Measurements from ENCODE around the gene LMNB1.

DNA sequence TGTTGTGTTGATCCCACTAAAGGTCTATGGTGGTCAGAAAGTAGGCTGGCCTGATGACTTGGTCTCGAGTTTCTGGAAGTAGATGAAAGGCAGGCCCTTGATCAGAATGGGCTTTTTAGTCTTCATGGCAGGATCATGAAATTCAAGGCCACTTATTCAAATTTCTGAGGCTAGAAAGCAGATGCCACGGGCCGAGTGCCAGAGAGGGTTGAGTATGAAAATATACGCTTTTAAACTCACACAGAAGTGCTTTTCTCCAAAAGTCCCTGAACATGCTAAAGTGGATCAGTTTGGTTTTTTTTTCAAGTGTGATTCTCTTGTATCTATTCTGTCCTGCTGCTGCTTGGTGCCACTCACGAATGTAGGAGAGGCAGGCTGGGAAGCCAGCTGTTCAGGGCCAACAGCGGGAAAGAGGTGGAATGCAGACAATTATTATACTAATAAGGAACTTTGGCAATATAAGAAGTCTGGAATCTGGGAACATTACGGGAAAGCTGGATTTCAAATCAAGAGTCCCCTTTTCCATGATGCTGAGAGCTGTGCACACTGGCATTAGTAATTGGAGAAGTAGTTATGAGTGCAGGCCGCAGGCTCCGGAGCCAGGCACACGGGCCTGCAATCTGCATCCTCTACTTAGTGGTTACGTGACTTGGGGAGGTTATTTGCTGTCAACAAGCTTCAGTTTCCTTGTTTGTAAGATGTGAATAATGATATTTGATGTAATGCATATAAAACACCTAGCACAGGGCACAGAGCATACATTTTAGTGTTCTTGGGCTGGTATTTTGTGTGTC is 95.8 kb downstream of the LMNB1 start:
- TF ChIP-seq, protein P1, sequence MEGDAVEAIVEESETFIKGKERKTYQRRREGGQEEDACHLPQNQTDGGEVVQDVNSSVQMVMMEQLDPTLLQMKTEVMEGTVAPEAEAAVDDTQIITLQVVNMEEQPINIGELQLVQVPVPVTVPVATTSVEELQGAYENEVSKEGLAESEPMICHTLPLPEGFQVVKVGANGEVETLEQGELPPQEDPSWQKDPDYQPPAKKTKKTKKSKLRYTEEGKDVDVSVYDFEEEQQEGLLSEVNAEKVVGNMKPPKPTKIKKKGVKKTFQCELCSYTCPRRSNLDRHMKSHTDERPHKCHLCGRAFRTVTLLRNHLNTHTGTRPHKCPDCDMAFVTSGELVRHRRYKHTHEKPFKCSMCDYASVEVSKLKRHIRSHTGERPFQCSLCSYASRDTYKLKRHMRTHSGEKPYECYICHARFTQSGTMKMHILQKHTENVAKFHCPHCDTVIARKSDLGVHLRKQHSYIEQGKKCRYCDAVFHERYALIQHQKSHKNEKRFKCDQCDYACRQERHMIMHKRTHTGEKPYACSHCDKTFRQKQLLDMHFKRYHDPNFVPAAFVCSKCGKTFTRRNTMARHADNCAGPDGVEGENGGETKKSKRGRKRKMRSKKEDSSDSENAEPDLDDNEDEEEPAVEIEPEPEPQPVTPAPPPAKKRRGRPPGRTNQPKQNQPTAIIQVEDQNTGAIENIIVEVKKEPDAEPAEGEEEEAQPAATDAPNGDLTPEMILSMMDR (IDR thresholded peaks at IDR 0.05; ENCODE audit: borderline replicate concordance, extremely low read depth, low read length, poor library complexity, severe bottlenecking), result no peak
- TF ChIP-seq EZH2 (IDR thresholded peaks at IDR 0.05; ENCODE audit: borderline replicate concordance, low read depth, low read length, severe bottlenecking), result no peak
